HepG2 (cell line): ENCODE data around the gene L3MBTL3.

Source experiments
- ETV6 ChIP-seq: sonication (generic); formaldehyde crosslinking; conservative IDR thresholded peaks from 2 replicates; pipeline ENCODE4 v1.4.0; 2020; ENCODE audit warnings: missing genetic modification reagents
- EZH2 ChIP-seq: conservative IDR thresholded peaks from 2 replicates; pipeline ENCODE4 v1.6.1; 2012; ENCODE audit warnings: mild to moderate bottlenecking, low read depth, low read length, moderate library complexity
- MYC ChIP-seq: sonication (generic); formaldehyde crosslinking; IDR thresholded peaks from 2 replicates; pipeline ENCODE4 v1.9.0; 2021; ENCODE audit warnings: missing genetic modification reagents, borderline replicate concordance
- NFE2 ChIP-seq: sonication (generic); formaldehyde crosslinking; IDR thresholded peaks from 2 replicates; pipeline ENCODE4 v1.4.0; 2020; ENCODE audit warnings: missing genetic modification reagents
- PHF8 ChIP-seq: sonication (generic); formaldehyde crosslinking; IDR thresholded peaks from 2 replicates; pipeline ENCODE4 v1.5.0; 2020; ENCODE audit warnings: missing genetic modification reagents
- ZNF24 ChIP-seq: fragments of 450-650 bp; IDR thresholded peaks from 2 replicates; pipeline ENCODE4 v1.6.1; 2017; ENCODE audit warnings: antibody characterized with exemption, mild to moderate bottlenecking
- TF ChIP-seq, protein P1 (sequence below): sonication (generic); formaldehyde crosslinking; IDR thresholded peaks from 2 replicates; pipeline ENCODE4 v1.5.0; 2020; ENCODE audit warnings: mild to moderate bottlenecking, missing genetic modification reagents, moderate library complexity
- TF ChIP-seq, protein P2 (sequence below): sonication (generic); formaldehyde crosslinking; IDR thresholded peaks from 2 replicates; pipeline ENCODE4 v1.5.0; 2020; ENCODE audit warnings: missing genetic modification reagents

DNA sequence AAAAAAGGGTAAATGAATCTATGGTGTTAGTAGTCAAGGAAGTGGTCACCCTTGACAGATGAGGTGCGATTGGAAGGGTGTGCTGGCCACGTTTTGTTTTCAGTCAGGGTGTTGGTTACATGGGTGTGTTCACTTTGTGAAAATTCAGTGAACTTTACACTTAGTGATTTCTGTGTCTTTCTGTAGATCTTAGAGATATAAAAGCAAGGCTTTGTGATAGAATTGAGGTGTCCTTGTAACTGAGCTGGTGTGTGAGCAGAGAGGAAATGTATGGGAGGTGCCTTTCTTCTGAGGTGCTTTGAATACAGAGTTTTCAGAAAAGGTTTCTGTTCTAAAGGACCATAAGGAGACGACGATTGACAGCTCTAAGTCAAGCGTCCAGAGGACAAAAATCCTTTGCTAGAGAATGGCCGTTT is 113.9 kb downstream of the L3MBTL3 start:
- TF ChIP-seq MYC (no peak), EZH2 (no peak), ETV6 (CRISPR knock-in tag) (no peak), PHF8 (CRISPR knock-in tag) (no peak), NFE2 (CRISPR knock-in tag) (no peak), ZNF24 (no peak)
- TF ChIP-seq, protein P1, sequence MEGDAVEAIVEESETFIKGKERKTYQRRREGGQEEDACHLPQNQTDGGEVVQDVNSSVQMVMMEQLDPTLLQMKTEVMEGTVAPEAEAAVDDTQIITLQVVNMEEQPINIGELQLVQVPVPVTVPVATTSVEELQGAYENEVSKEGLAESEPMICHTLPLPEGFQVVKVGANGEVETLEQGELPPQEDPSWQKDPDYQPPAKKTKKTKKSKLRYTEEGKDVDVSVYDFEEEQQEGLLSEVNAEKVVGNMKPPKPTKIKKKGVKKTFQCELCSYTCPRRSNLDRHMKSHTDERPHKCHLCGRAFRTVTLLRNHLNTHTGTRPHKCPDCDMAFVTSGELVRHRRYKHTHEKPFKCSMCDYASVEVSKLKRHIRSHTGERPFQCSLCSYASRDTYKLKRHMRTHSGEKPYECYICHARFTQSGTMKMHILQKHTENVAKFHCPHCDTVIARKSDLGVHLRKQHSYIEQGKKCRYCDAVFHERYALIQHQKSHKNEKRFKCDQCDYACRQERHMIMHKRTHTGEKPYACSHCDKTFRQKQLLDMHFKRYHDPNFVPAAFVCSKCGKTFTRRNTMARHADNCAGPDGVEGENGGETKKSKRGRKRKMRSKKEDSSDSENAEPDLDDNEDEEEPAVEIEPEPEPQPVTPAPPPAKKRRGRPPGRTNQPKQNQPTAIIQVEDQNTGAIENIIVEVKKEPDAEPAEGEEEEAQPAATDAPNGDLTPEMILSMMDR, result no peak
- TF ChIP-seq, protein P2, sequence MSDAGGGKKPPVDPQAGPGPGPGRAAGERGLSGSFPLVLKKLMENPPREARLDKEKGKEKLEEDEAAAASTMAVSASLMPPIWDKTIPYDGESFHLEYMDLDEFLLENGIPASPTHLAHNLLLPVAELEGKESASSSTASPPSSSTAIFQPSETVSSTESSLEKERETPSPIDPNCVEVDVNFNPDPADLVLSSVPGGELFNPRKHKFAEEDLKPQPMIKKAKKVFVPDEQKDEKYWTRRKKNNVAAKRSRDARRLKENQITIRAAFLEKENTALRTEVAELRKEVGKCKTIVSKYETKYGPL (CRISPR knock-in tag), result no peak
